Activated CD4-positive, alpha-beta T cell treated with anti-CD3 and anti-CD28 coated beads, Interleukin-2, amount 50 U/mL, for 16 hours (primary cell): Measurements from ENCODE around the gene PRCD.
"Not testable (repeated sequence)": the region's sequence is repeated elsewhere in the genome, so short reads cannot be mapped to it uniquely, and the experiment has no call there.

ENCODE experiments used
- DNase-seq: peaks from one replicate; pipeline ENCODE4 v3.0.0-alpha.2; 2020

Gene PRCD

DNA sequence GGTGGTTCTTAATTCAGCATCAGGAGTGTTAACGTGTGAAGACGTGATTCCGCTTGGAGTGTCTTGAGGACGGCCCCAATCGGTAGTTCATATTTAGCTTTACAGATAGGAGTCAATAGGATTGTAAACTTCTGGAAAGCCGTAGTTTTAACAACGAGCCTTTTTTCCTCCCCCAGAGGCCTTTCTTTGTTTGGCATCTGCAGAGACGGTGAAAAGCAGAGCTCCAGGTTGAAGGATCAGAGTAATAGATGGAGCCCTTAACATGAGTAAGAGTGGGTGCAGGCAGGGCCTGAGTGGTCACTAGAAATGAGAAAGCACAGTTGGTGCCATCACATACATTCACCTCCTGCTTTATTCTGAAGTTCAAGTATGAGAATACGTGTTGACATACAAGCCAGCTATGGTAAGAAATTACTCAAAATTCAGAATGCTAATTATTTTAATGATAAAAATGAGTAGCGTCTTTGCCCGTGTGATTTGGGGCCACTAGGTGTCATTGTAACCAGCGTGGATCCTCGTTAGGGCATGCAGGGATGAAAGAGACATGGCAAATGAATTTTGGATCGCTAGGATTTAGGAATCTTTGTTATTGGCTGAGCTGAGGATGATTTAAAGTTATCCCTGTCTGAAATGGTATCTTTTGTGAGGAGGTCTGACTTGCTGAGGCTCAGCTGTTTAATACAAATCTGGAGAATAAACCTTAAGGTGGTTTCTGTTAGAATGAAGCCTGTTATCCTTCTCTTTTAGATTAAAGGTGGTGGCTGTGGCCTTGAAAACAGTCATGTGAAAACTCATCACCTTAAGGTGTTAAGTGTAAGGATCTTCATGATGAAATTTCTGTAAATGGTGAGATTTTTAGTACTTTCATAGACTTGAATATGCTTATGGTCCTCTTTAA is 18.6 kb downstream of the PRCD start:
- DNase-seq = peak; percentile 50

DNA sequence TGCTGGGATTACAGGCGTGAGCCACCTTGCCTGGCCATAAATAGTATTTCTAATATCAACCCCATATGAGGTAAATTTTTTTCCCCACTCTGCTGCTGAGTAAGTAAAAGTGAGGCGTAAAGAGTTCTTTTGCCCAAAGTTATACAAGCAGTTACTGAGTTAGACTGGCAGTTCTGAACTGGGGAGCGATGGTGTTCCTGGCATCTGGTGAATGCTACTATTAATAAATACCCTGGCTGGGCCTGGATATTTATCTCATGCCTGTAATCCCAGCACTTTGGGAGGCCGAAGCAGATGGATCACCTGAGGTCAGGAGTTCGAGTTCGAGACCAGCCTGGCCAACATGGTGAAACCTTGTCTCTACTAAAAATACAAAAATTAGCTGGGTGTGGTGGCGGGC is 19.6 kb downstream of the PRCD start:
- not testable (repeated sequence) for DNase-seq

DNA sequence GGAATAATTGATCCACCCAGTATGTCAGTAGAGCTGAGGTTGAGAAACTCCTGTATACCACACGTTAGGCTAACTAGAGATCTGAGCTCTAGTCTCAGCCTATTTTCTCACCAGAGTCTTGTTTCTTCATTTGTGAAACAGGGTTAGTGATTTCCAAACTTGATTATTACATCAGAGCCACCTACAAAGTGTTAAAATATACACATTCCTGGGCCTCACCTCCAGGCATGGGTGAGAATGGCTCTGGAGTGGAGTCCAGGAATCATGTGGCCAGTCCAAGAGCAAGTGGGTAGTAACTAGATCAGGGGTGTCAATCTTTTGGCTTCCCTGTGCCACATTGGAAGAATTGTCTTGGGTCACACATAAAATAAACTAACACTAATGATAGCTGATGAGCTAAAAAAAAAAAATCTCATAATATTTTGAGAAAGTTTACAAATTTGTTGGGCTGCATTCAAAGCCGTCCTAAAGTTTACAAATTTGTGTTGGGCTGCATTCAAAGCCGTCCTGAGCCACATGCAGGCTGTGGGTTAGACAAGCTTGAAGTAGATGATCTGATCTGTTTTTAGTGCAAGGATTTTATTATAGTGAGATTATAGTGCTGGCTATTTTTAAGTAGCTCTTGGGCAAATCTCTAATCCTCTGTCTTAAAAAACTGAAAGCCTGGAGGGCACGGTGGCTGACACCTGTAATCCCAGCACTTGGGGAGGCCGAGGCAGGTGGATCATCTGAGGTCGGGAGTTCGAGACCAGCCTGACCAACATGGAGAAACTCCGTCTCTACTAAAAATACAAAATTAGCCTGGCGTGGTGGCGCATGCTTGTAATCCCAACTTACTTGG is 20.4 kb downstream of the PRCD start:
- DNase-seq = peak; percentile 60

DNA sequence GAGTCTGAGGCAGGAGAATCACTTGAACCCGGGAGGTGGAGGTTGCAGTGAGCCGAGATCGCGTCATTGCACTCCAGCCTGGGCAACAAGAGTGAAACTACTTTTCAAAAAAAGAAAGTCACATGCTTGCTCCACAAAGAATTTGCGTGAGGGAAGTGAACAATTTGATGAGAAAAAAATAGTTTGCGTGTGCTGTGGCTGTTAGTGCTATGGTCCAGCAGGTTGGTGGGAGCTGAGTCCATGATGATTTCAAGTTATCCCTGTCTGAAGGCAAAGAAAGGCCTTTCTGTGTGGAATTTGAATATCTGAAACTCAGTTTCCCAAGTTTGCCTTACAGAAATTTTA is 21.0 kb downstream of the PRCD start:
- DNase-seq = no peak

DNA sequence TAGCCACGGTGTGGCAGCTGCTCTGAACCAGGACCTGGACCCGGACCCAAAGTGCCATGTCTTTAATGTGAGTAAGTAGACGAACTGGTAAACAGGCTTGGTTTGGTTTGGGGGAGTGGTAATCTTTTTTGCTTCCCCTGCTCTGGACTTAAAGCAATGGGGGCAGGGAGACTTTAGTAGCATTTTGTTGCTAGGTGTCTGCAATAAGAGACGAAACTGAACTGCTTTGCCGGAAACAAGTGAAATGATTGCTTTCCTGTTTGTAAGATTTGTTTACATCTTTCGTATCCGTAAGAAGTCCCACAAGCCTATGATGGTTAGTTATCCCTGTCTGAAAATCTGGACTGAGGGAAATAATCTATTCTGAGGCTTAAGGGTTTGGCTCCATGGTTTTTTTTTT is 21.5 kb downstream of the PRCD start:
- peak; percentile 58 for DNase-seq

DNA sequence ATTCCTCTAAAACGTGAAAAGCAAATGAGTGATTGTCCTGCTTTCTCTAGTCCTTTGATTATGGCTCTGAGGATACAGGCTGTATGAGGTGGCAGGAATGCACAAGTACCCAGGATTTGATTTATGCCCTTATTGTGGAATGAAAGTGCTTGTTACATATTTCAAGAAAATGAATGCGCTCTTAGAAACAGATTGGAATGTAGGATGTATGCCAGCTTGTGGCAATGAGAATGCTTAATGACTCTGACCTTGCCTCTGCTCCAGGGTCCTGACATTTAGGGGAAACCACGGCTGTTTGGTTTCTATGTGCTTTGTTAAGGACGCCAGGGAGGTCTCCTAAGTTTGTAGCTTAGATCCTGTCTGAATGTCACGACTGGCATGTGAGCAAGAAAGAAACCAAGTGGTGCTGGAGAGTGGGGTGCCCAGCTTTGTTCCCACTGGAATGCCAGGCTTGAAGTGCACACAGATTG is 22.0 kb downstream of the PRCD start:
- no peak for DNase-seq

DNA sequence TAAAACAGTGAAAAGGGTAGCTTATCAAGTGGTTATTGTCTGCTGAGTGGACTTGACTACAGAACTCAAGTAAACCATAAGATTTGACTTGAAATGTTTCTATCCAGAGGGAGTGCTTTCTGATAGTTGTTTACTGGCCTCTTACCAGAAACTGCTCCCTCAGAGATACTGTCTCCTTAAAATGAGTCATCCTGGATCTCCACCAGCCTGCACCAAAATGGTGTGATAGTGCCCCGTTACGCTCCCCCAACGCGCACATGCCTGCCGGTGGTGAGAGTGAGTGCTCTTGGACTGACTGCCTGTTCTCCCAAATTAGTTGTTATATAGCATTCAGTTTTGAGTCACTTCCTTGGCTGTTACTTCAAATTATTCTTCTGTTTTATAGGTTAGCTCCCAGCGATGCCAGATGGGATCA is 22.9 kb downstream of the PRCD start:
- peak; percentile 72 for DNase-seq

DNA sequence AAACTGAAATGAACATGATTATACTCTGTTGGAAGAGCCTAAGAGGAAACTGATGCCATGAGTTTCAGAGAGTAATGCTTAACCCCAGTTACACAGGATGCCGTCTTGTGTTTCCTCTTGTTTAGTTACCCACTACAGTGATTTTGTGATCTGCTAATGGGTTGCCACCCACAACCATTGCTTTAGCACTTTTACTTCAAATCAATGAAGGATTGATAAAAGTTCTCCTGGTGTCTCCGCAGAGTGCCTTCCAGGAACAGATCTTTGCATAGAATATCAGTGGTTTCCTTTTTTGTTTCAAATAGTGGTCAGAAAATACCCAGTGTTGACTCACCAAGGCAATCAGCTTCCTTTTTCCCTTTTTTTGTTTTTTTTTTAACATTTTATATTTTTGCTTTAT is 23.5 kb downstream of the PRCD start:
- peak; percentile 42 for DNase-seq

DNA sequence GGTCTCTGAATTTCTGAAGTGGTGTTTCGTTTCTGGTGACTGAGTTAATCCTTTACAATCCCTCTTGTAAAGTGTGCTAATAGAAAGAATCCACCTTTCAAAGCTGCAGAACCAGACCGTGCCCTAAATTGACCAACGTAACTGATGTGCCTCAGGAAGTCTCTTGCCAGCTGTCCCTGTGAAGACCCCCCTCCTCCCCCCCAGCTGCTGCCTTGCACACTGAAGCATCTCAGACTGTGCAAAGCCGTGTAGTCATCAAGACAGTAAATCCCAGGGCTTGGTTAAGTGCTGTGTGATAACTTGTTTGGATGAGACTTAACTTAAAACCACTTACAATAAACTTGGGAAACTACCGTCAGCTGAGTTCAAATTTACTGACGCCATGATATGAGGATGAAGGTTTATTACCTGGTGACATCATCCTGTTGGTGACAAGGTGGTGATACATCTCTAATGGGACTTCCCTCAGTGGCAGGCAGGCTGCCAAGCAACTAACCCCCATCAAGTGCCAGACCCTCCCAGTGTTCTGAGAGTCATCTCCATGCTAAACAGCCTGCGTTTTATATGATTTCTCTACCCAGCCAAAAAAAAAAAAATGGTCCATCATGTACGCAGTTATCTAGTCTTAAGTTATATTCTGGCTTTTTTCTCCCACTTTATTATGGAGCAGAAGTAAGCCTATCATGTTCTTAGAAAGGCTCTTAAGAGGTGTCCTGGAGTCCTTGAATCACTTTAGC is 25.3 kb downstream of the PRCD start:
- not testable (repeated sequence) for DNase-seq

DNA sequence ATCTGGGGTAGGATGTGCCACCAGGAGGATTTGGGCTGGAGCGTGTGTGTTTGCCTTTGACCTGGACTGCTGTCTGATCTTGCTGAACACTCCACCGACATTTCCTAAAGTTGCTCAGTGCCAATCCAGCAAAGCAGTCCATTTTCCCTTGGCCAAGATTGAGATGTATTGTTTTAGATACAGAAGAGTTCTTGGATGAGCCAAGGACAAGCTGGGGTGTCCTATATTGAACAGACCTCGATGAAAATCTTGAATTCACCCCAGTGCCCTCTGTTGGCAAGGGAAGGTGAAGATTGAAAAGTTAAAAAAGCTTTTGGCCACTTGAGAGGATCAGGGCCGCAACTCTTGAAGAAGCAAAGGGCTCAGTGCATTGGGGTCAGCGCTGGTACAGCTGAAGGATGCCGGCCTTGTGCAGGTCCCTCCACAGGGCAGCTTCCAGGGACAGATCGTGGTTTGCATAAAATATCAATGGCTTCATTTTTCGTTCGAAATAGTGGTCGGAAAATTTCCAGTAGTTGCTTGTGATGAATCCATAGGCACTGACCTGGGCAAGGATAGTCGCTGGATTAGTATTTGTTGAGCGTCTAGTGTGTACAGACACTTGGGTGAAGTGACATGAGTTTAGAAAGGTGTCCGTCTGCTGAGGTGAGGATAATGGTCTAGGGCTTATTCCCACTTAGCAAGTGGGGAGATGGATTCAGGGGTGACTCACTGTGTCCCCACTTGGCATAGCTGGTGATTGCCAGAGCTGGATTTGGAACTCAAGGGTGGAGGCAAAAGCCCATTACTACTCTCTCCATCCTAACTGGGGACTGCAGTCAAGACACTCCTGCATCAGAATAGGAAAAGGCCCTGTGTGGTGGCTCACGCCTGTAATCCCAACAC is 26.1 kb downstream of the PRCD start:
- DNase-seq = no peak

DNA sequence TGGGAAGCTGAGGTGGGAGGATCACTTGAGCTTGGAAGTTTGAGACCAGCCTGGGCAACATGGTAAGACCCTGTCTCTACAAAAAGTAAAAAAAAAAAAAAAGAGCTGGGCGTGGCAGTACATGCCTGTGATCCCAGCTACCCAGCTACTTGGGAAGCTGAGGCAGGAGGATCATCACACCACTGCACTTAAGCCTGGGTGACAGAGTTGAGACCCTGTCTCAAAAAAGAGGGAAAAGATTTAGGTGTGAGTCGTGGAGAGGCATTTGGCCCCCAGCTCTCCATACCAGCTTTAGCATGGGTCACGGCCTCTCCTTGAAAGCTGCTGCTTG is 26.7 kb downstream of the PRCD start:
- DNase-seq = no peak

DNA sequence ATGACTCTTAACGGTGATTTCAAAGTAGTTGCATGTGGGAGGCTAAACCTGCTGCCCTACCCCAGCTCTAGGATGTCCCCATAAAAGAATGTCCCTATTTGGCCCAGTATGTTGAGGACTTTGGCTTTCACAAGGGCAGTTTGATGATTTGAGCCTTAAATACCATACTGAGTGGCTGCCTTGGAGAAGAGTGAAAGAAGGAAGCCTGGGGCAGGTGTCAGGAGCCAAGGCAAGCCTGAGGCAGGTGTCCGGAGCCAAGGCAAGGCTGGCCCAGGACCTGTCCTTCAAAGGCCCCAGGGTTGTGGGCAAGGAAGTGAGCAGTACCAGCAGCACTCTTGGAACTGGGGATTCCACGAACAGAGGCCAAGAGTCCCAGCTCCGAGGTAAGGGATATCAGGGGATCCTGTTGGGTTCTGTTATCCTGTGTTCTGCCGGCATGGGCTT is 27.2 kb downstream of the PRCD start:
- no peak for DNase-seq

DNA sequence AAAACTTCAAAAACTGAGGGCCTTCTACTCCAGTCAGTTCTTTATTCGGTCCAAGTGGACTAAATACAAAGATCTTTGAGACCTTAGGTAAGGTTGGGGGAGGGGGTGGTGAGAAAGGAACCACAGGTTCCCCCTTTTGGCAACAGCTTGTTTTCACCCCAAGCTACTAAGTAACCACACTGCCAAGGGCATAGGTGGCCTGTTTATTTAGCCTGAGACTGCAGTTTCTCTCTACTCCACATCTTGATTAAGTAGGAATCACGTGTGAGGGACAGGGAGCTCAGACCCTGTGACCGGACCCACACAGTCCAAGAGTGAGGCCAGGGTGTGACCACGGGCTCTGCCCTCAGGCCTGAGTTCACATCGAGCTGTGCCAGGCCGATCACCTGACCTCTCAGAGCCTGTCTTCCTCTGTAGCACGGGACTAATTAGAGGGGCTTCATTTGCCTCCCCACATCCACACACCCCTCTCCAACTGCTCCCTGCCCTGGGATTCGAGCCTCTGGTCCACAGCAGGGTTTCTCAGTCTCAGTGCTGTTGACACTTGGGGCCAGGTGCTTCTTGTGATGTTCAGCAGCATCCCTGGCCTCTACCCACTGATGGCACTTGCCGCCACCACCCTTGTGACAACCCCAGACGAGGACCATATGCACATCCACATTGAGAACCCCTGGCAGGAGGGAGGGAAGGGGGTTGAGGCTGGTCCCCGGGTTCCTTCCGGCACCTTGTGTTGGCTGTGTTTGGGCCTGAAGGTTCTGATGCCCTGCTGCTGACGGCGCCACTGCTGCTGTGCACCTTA is 28.0 kb downstream of the PRCD start:
- no peak for DNase-seq

DNA sequence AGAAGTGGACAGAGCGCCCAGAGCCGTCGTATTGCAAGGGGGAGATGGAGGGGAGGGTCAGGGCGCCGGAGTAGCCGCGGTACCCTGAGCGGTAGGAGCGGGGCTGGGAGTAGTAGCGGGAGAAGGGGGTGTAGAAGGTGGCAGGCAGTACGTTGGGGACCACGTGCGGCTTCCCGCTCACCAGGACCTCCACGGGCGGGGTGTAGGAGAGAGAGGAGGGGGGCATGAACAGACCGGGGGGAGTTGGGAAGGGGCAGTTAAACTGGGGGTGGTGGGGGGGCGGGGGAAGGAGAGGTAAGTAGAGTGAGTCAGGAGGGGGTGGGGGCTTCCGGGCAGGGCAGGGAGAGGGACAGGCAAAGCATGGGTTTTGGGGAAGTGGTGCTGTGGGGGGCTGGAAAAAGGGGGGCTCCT is 29.0 kb downstream of the PRCD start:
- no peak for DNase-seq

DNA sequence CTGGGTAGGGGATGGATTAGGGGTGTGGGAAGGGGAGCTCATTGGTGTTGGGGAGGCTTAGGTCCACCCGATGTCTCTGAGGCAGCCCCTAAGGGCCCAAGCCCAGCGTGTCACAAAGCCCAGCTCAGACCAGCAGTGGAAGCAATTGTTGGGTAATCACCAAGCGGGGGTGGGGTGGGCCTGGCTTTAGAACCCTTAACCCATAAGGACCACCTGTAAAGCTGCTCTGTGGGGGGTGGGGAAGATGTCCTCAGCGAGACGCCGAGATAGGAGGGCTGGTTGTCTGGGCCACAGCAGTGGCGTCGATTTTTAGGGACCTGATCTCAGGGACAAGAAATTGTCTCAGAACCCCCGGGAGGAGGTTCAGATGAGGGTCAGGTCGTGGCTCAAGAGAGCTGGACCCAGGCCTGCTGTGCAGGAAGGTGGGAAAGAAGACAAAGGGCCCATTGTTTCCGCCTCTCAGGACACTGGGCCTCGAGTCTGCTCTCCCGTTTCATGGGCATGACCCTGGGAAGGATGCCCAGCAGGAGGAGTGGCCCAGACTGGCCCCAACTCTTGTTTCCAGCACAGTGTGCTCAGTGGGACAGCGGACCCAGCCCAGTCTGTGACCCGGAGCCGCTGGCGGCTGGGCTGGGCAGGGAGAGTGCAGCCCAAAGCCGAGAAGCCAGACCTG is 29.9 kb downstream of the PRCD start:
- DNase-seq = no peak

DNA sequence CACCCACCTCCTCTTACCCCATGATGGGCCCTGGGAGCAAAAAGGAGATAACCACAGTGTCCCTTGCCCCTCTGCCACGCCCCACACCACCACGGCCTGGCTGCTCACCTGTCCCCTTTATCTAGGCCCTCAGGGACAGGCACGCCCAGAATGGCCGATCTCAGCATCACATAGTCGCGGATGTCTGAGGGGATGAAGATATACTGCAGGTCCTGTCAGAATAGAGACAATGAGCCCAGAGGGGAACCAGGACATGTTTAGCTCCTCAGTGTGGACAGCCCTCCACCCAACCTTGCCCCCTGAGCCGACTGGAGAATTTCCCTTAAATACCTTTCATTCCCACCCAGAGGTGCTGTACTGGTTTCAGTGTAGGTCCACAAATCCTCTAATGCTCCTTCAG is 30.6 kb downstream of the PRCD start:
- DNase-seq = no peak

DNA sequence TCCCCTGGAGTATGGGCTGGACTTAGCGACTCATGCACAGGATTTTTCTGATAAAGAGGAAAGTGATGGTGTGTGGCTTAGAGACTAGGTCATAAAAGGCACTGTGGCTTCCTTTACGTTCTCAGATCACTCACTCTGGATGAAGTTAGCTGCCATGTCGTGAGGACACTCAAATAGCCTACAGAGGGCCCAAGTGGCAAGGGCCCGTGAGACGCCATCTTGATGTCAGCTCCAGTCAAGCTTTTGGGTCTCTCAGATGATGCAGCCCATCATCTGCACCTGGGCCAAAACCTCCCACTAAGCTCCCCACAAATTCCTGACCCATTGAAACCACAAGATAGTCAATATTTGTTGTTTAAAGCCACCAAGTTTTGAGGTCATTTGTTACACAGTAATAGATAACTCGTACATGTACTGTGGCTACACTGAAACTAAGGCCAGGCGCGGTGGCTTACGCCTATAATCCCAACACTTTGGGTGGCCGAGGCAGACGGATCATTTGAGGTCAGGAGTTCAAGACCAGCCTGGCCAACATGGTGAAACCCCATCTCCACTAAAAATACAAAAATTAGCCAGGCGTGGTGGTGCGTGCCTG is 31.1 kb downstream of the PRCD start:
- no peak for DNase-seq

DNA sequence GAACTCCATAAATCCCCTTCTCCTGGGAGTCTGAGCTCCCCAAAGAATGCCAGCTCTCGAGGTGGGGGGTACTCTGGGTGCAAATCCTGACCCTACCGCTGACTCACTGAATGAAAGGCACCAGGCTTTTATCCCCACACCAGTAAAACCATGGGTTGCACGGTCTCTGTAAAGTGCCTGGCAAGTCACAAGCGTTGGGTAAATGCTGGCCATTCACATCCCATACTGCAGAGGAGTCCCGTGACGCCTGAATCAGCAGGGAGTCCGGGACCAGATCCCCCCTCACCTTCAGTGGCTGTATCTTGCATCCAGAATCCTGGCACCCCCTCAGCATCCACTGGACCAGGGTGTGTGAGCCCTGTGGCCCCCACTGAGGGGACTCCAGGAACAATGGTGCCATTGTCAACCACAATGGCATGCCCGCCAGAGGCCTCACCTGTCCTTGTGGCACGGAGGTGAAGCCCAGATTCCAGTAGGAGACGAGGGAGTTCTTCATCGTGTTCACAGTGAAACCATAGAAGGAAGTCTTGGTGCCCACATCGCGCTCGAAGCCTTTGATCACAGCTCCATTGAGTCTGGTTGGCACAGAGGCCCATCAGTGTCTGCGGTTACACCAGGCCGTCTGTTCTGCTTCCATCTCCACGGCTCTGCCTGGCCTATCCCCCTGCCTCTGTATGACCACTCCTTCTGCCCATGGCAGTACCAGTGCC is 32.5 kb downstream of the PRCD start:
- no peak for DNase-seq

DNA sequence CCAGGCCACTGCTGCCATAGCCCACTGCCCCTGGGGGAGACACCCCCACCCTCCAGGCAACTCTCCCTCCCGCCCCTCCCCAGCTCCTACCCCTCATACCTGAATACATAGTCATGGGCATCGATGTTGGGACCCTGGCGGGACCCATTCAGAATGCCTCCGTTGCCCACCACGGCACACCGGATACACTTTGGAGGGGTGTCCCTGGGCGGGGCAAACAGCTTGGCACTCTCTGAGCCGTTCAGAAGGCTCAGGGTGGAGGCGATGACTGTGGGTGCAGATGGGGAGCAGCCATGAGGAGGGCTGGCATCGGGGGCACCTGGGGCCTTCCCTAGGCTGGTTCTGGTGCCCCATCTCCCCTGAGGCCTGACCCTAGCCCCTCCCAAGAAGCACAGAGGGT is 33.3 kb downstream of the PRCD start:
- DNase-seq = no peak

DNA sequence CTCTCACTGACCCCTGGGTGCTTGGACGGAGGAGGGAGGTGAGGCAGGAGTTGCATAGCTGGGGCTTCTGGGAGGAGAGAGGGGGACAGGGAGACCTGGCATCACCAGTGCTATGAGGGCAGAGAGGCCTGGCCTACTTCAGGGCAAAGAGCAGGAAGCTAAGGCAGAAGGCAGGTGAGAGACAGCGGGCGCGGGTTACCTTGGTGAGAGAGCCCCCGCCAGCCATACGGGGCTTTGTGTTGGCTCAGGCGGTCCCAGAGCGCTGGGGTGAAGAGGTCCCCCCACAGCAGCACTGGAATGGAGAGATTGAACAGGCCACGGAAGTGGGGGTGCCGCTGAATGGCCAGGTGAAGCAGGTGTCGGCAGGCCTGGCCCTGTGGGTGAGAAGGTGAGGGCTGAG is 34.3 kb downstream of the PRCD start:
- no peak for DNase-seq
